ENCODE results near the gene ZNF614.
"Not testable (repeated sequence)": the region's sequence is repeated elsewhere in the genome, so short reads cannot be mapped to it uniquely, and the experiment has no call there.

The ZNF614 gene

GRCh38 chr19:52028027-52028779 is at the start of gene ZNF614:
Gene ZNF614 (minus strand): TSS chr19:52028379. CDS start chr19:52025745, 2,634 bp downstream.
- DNase-seq: peak; percentile 88

- no peak for DNase-seq
These were observed 42.3 kb upstream of the ZNF614 start for GRCh38 chr19:52070496-52070895.

GRCh38 chr19:52069653-52070052 is 41.5 kb upstream of the ZNF614 start:
- DNase-seq: no peak

- DNase-seq: no peak
These were observed 38.2 kb upstream of the ZNF614 start for GRCh38 chr19:52066258-52066863.

GRCh38 chr19:52065399-52065798 is 37.2 kb upstream of the ZNF614 start:
- no peak for DNase-seq

GRCh38 chr19:52056480-52056879 is 28.3 kb upstream of the ZNF614 start:
- DNase-seq: not testable (repeated sequence)

GRCh38 chr19:52051736-52052135 is 23.6 kb upstream of the ZNF614 start:
- not testable (repeated sequence) for DNase-seq

GRCh38 chr19:52048555-52049501 is 20.6 kb upstream of the ZNF614 start, which contains the start of gene ZNF432:
Gene ZNF432 (minus strand): TSS chr19:52048838. CDS start chr19:52046868, 1,970 bp downstream.
- DNase-seq: peak; percentile 86

GRCh38 chr19:52039169-52039568 is 11.0 kb upstream of the ZNF614 start:
- DNase-seq: no peak

GRCh38 chr19:52034051-52034728 is 6.0 kb upstream of the ZNF614 start:
- no peak for DNase-seq

- DNase-seq: no peak
These were observed 573 bp upstream of the ZNF614 start for GRCh38 chr19:52028780-52029123.

- not testable (repeated sequence) for DNase-seq
These were observed 1.8 kb downstream of the ZNF614 start for GRCh38 chr19:52026255-52026990.

GRCh38 chr19:52024478-52024877 is 3.7 kb downstream of the ZNF614 start:
- not testable (repeated sequence) for DNase-seq

- DNase-seq: no peak
These were observed 6.0 kb downstream of the ZNF614 start for GRCh38 chr19:52022193-52022592.

GRCh38 chr19:52020506-52020905 is 7.7 kb downstream of the ZNF614 start:
- DNase-seq: no peak

- no peak for DNase-seq
These were observed 17.5 kb downstream of the ZNF614 start for GRCh38 chr19:52010674-52011073.

GRCh38 chr19:52007806-52008557 is 20.2 kb downstream of the ZNF614 start, which contains the start of gene ZNF615:
Gene ZNF615 (minus strand): TSS chr19:52008211. CDS start chr19:52003711, 4,500 bp downstream.
- peak; percentile 90 for DNase-seq

- no peak for DNase-seq
These were observed 20.8 kb downstream of the ZNF614 start for GRCh38 chr19:52007451-52007805.

- DNase-seq: no peak
These were observed 34.0 kb downstream of the ZNF614 start for GRCh38 chr19:51994048-51994644.

- no peak for DNase-seq
These were observed 34.8 kb downstream of the ZNF614 start for GRCh38 chr19:51993422-51993821.

Measured in activated CD4-positive, alpha-beta T cell treated with anti-CD3 and anti-CD28 coated beads, Interleukin-2, Interleukin-6, amounts not matched to agents 100 ng/mL and 50 ng/mL, durations not matched to agents 16 hours and 8 hours (primary cell).